ENCODE measurements around the gene GPRC5C.

GPRC5C gene

DNA sequence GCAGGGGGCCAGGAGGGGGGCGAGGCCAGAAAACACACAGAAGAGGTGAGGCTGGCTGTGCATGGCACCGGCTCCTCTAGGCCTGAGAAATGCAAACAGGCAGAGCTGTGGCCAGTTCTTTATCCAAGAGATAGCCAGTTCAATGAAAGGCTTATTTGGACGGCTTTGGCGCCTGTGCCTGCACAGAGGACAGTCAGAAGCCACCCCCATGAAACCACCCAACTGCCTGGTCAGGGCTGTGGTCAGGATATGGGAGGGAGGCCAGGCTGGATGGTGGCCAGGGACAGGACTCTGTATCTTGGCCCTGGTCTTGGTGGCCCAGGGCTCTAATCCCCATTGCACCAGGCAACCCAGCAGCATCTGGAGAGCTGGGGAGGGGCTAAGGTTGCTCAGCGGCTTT lies 24.5 kb upstream of the GPRC5C start:
- no peak overlapping the region for H3K4me3 ChIP-seq (replicated peaks in 1 of 2; ENCODE audit: low read depth in 2 of 2, low read length in 2 of 2)
- DNase-seq (ENCODE audit: low read depth in 2 of 2) = no peak
- TF ChIP-seq, protein P1, sequence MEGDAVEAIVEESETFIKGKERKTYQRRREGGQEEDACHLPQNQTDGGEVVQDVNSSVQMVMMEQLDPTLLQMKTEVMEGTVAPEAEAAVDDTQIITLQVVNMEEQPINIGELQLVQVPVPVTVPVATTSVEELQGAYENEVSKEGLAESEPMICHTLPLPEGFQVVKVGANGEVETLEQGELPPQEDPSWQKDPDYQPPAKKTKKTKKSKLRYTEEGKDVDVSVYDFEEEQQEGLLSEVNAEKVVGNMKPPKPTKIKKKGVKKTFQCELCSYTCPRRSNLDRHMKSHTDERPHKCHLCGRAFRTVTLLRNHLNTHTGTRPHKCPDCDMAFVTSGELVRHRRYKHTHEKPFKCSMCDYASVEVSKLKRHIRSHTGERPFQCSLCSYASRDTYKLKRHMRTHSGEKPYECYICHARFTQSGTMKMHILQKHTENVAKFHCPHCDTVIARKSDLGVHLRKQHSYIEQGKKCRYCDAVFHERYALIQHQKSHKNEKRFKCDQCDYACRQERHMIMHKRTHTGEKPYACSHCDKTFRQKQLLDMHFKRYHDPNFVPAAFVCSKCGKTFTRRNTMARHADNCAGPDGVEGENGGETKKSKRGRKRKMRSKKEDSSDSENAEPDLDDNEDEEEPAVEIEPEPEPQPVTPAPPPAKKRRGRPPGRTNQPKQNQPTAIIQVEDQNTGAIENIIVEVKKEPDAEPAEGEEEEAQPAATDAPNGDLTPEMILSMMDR (IDR thresholded peaks at IDR 0.05; ENCODE audit: low read depth, low read length) = no peak

DNA sequence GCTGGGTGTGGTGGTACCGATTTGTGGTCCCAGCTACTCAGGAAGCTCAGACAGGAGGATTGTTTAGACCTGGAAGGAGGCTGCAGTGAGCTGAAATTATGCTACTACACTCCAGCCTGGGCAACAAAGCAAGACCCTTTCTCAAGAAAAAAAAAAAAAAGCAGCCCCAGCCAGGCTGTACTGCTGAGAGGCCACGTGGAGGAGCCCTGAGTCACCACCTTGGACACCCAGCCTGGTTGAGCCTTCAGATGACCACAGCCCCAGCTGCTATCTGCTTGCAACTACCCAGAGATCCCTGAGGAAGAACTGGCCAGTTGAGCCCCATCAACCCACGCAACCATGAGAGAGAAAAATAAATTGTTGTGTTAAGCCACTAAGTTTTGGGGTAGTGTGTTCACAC lies 23.6 kb upstream of the GPRC5C start:
- peak; percentile 24 to 66 for DNase-seq (ENCODE audit: low read depth in 2 of 2)
- TF ChIP-seq, protein P1 (IDR thresholded peaks at IDR 0.05; ENCODE audit: low read depth, low read length) = no peak
- no peak overlapping the region for H3K4me3 ChIP-seq (replicated peaks in 1 of 2; ENCODE audit: low read depth in 2 of 2, low read length in 2 of 2)

DNA sequence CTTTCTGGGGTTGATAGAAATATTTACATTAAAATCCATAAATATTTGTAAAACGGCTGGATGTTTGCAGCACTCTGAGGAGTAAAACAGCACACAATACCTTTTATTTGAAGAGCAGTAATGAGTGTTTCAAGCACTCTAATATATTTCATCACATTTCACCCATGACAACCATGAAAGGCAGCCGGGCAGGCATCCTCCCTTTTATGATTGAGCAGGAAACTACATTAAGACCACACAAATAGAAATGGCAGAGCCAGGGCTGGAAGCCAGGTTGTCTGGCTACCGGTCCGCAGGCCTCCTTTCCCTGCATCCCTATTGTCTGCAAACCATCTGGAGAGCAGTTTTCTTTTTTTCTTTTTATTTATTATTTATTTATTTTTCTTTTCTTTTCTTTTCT lies 23.1 kb upstream of the GPRC5C start:
- no peak overlapping the region for H3K4me3 ChIP-seq (replicated peaks in 1 of 2; ENCODE audit: low read depth in 2 of 2, low read length in 2 of 2)
- DNase-seq (ENCODE audit: low read depth in 2 of 2) = no peak
- TF ChIP-seq, protein P1 (IDR thresholded peaks at IDR 0.05; ENCODE audit: low read depth, low read length) = no peak

DNA sequence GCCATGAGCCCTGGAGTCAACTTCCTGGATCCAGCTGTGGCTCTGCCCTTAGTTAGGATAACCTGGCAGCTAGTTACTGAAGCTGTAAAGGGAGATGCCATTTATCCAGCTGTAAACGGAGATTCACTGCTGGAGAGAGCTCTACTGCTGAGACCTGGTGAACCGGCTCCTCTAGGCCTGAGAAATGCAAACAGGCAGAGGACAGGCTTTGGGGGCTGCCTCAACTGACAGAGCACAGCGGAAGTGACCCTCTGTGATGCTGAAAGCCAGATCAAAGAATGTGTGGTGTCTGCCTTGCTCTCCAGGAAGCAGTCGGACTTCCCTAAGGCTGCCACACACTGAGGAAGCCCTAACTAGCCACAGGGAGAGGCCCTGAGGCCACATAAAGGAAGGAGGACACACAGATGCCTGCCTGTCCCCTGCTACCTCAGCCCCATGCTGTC lies 21.9 kb upstream of the GPRC5C start:
- TF ChIP-seq, protein P1 (IDR thresholded peaks at IDR 0.05; ENCODE audit: low read depth, low read length) = no peak
- DNase-seq (ENCODE audit: low read depth in 2 of 2) = no peak

DNA sequence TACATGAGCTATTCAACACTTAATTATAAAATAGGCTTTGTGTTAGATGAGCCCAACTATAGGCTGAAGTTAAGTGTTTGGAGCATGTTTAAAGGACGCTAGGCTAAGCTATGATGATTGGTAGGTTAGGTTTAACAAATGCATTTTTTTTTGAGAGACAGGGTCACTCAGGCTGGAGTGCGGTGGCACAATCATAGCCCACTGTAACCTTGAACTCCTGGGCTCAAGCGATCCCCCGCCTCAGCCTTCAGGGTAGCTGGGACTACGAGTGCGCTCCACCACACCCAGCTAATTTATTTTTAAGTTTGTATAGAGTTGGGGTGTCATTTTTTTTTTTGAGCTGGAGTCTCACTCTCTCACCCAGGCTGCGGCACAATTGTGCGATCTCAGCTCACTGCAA lies 19.3 kb upstream of the GPRC5C start:
- DNase-seq (ENCODE audit: low read depth in 2 of 2) = no peak
- no peak overlapping the region for H3K4me3 ChIP-seq (replicated peaks in 1 of 2; ENCODE audit: low read depth in 2 of 2, low read length in 2 of 2)
- TF ChIP-seq, protein P1 (IDR thresholded peaks at IDR 0.05; ENCODE audit: low read depth, low read length) = no peak

More for the DNA sequence above, 21.9 kb upstream of the GPRC5C start:
- H3K4me3 ChIP-seq (replicated peaks in 1 of 2; ENCODE audit: low read depth in 2 of 2, low read length in 2 of 2) = no peak overlapping the region

DNA sequence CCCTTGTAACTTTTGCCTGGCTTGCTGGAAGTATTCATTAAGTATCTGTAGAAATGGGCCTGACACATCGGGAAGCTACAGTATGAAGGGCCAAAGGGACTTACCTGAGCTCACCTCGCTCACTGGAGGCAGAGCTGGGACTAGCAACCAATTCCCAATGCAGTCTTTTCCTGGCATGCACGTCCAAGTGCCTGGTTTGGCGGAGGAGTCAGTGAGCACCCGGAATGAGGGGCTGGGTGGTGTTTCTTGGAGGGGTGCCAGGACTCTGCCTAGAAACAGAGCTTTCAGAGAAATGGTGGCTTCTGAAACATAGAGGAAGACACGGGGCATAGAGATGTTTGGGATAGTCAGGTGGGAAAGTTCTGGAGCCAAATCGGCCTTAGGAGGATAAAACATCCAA lies 18.4 kb upstream of the GPRC5C start:
- TF ChIP-seq, protein P1 (IDR thresholded peaks at IDR 0.05; ENCODE audit: low read depth, low read length) = no peak
- no peak for DNase-seq (ENCODE audit: low read depth in 2 of 2)
- no peak overlapping the region for H3K4me3 ChIP-seq (replicated peaks in 1 of 2; ENCODE audit: low read depth in 2 of 2, low read length in 2 of 2)

DNA sequence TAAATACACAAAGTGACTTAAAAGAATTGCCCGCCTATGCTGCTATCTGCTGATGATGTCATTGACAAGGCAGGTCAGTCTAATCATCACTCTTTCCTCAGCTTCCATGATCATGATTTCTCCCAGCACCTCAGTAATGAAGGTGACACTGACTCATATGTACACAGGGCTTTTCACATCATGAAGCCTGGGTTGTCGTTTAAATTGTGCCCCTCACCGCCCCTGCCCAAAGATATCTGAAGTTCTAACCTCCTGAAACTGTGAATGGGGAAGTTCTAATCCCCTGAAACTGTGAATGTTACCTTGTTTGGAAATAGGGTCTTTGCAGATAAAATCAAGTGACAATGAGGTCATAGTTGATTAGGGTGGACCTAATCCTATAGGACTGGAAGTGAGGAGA lies 17.4 kb upstream of the GPRC5C start:
- H3K4me3 ChIP-seq (replicated peaks in 1 of 2; ENCODE audit: low read depth in 2 of 2, low read length in 2 of 2) = no peak overlapping the region
- TF ChIP-seq, protein P1 (IDR thresholded peaks at IDR 0.05; ENCODE audit: low read depth, low read length) = no peak
- DNase-seq (ENCODE audit: low read depth in 2 of 2) = no peak

Data from cardiac fibroblast (primary cell).